Measurements from ENCODE around the gene SCGN. TPM values are rescaled to one million over a fixed set of nuclear protein-coding genes. Genes with fewer than 3 reads are reported as not detected.

Gene SCGN
- total RNA-seq, 3 donors from 2014 or later, result not detected

DNA sequence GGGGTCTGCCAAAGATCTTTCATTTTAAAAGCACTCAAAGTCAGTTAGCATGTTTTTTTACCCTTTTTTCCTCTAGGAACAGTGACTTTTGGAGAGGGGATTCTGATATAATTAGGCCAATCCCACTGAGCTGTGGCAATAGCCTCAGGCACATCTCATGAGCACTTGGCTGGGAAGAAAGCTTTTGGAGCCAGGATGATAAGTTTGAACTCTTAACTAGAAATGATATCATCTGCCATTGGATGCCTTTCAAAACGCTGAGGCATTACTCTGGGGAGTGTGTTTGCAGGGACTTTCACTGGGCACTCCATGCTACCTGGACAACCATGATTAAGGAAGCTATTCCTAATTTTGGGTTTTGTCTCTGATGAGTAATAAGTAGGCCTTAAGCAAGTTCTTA, 3.7 kb downstream of the SCGN start:
- ATAC-seq (no peak), DNase-seq (no peak)
- H3K36me3 Mint-ChIP-seq (ENCODE audit: insufficient read depth), result no peaks in the 10 kb centered on the region
- H3K27me3 Mint-ChIP-seq (ENCODE audit: low read depth), result peaks cover 51% of the 10 kb centered on the region
- no peak overlapping the region for H3K4me3 Mint-ChIP-seq
- no peaks in the 10 kb centered on the region for H3K4me1 Mint-ChIP-seq (ENCODE audit: low read depth)
- H3K9me3 Mint-ChIP-seq, result no peaks in the 10 kb centered on the region

DNA sequence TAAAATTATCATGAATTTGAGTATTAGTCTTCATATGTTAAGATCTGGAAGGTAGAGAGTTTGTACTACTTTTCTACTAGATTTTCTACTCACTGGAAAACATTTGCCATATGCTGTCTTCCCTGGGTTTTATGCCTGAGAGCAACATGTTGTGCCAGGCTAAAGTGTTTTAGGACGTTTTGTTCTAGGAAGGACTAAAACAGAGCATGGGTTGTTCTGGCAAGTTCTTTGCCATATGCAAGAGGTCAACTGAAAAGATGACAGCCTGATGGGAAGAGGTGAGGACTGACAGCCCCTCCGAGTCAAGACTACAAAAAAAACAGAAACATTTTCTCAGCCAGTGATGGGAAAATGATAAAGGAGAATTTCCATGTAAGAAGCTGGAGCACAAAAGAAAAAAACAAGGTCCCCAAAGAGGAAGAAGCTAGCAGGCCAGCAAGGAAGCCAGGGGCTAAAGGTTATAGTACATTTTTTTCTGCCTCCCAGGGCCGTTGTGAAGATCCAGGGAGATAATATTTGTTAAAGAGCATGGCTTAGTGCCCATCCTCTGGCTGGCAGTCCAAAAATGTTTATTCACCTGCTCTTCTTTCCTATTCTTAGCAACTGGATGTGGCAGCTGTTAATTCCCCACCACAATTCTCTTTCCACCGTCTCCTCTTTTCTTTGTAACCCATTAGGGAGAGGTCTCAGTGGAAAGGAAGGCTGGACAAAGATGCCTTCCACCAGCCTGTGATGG, 7.8 kb downstream of the SCGN start:
- H3K27me3 Mint-ChIP-seq (ENCODE audit: low read depth), result peaks cover 32% of the 10 kb centered on the region

DNA sequence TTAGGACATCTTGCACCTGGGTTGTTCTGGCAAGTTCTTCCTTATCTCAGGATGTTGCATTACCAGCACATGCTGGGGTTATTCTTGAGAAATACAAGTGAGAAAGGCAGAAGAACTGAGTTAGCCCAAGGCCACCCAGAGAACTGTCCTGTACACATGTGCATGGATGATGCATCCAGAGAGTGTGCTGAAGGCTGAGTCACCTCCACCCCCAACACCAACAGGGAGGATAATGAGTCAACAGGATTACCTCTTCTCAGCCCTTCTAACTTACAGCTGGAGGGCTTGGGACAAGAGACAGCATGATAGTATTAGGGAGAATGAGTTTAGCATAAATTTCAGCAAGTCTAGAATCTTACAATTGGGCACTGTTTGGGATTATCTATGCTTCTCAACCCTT, 8.5 kb downstream of the SCGN start:
- no peak for DNase-seq

More for the DNA sequence above, 7.8 kb downstream of the SCGN start:
- H3K4me3 Mint-ChIP-seq, result no peak overlapping the region
- no peak for ATAC-seq
- H3K36me3 Mint-ChIP-seq (ENCODE audit: insufficient read depth), result no peaks in the 10 kb centered on the region
- no peak for DNase-seq
- no peaks in the 10 kb centered on the region for H3K4me1 Mint-ChIP-seq (ENCODE audit: low read depth)
- no peaks in the 10 kb centered on the region for H3K9me3 Mint-ChIP-seq

DNA sequence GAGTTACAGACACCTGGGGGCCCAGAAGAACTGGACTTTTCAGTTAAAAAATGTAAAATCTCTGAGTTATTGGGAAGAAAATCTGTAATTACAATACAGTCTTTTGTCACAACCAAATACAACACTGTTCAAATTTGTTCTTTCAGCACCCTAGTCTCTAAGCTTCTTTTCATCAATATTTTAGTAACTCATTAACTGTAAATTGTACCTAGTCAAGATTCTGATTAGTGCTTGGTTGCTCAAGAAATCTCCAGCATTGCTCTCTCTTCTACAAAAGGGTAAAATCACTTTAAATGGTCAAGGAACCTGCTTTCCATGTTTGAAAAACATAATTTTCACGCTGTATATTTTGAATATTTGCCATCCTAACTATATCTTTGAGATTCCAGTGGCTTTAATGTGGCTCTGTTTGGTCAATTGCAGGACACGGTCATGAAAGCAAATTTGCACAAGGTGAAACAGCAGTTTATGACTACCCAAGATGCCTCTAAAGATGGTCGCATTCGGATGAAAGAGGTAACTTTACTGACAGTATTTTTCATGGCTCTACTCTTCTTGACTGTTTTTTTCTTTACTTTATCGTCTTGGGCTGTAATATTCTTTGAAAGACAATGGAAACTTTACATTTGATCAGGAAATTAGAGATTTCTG, 9.2 kb downstream of the SCGN start:
- ATAC-seq (no peak), DNase-seq (no peak)
- H3K4me3 Mint-ChIP-seq, result no peak overlapping the region

More for the DNA sequence above, 8.5 kb downstream of the SCGN start:
- H3K4me1 Mint-ChIP-seq (ENCODE audit: low read depth), result no peaks in the 10 kb centered on the region
- peaks cover 31% of the 10 kb centered on the region for H3K27me3 Mint-ChIP-seq (ENCODE audit: low read depth)
- H3K9me3 Mint-ChIP-seq, result no peaks in the 10 kb centered on the region
- no peaks in the 10 kb centered on the region for H3K36me3 Mint-ChIP-seq (ENCODE audit: insufficient read depth)
- ATAC-seq, result peak; percentile 88 to 93
- no peak overlapping the region for H3K4me3 Mint-ChIP-seq

DNA sequence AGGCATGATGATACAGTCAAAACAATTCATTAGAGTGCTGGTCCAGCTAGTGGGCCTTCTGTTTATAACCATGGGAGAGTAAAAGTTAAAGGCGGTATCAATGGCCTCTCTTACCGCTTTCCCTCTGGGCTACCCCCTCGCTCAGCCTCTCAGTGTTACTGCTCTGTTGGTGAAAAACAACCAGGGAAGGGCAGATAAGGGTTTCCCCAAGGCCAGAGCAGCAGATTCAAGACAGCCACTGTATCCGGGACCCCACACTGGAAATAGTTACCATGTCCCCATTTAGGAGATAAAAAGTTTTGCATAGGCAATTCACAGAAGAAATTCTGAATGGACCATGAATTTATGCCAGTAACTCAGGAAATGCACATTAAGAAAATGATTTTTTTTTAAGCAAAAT, 13.4 kb downstream of the SCGN start:
- H3K27me3 Mint-ChIP-seq (ENCODE audit: low read depth), result peaks cover 18% of the 10 kb centered on the region
- no peak for ATAC-seq
- no peak overlapping the region for H3K4me3 Mint-ChIP-seq
- no peak for DNase-seq
- no peaks in the 10 kb centered on the region for H3K36me3 Mint-ChIP-seq (ENCODE audit: insufficient read depth)
- no peaks in the 10 kb centered on the region for H3K9me3 Mint-ChIP-seq
- no peaks in the 10 kb centered on the region for H3K4me1 Mint-ChIP-seq (ENCODE audit: low read depth)

More for the DNA sequence above, 9.2 kb downstream of the SCGN start:
- Mint-ChIP-seq H3K4me1 (ENCODE audit: low read depth) (no peaks in the 10 kb centered on the region), H3K9me3 (no peaks in the 10 kb centered on the region), H3K27me3 (ENCODE audit: low read depth) (peaks cover 31% of the 10 kb centered on the region), H3K36me3 (ENCODE audit: insufficient read depth) (no peaks in the 10 kb centered on the region)

DNA sequence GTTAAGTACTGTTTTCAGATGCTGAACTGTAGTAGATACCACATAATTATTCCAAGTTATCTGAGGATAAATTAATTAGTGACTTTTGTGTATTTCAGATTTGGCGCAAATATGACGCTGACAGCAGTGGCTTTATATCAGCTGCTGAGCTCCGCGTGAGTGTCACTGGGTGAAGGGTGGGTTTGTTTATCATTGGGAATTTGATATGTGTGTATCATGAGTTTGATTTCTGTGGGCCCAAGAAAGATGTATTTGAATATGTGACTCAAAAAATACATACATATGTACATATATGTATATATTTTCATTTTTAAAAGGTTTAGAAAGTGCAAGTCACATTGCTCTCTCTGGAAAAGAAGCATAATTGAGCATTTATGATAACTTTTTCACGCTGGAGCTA, 17.4 kb downstream of the SCGN start:
- DNase-seq (no peak), ATAC-seq (no peak)
- H3K36me3 Mint-ChIP-seq (ENCODE audit: insufficient read depth), result no peaks in the 10 kb centered on the region
- peaks cover 10% of the 10 kb centered on the region for H3K27me3 Mint-ChIP-seq (ENCODE audit: low read depth)
- no peaks in the 10 kb centered on the region for H3K4me1 Mint-ChIP-seq (ENCODE audit: low read depth)
- no peaks in the 10 kb centered on the region for H3K9me3 Mint-ChIP-seq
- H3K4me3 Mint-ChIP-seq, result no peak overlapping the region

DNA sequence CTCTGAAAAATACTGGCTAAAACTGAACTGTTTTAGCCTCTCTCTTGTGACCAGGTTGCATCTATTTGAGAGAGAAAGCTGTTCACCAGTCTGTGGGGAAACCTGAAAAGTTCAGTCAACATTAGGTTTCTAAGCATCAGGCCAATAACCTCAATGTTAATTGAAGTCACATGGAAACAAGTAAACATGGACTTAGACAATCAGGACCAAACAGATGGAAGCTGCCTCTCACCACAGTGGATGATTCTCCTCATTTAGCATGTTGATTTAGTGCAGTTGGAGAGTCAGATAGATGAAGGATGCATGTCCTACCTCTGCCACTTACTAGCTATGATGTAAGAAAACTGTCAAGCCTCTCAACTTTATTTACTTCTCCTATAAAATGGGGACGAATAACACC, 18.2 kb downstream of the SCGN start:
- no peak for DNase-seq
- Mint-ChIP-seq H3K4me1 (ENCODE audit: low read depth) (no peaks in the 10 kb centered on the region), H3K9me3 (no peaks in the 10 kb centered on the region), H3K4me3 (no peak overlapping the region), H3K27me3 (ENCODE audit: low read depth) (peaks cover 3% of the 10 kb centered on the region), H3K36me3 (ENCODE audit: insufficient read depth) (no peaks in the 10 kb centered on the region)
- no peak for ATAC-seq

DNA sequence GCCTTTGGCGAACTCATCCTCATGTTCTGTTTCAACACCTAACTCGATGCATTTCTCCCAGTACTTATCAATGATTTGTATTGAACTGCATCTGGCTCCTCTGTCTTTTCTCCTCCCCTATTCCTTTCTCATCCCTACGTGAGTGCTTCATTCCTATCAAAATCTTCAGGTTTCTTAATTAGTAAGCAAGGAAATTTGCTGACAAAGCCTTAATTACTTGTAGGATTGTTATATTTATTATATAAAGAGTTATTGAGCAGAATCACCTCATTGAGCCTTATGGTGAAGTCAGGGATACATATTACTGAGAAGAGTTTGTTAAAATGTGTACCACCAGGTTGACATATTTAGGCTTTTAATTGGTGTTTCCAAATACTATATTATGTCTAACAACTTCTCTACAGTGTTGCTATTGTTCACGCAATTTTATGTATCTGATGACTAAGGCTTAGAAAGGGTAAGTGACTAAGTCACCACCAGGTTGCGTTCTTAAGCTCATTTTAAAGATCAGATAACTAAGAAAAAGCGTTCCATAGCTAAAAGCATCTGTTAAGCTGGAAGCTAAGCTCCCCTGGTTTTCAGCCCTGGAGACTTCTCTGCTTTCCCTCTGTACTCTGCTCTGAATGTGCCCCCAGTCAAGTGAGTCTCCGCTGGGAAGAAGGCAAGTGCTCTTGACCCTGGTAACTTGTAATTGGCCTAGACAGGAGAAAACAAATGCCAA, 18.9 kb downstream of the SCGN start:
- H3K36me3 Mint-ChIP-seq (ENCODE audit: insufficient read depth), result no peaks in the 10 kb centered on the region
- no peaks in the 10 kb centered on the region for H3K4me1 Mint-ChIP-seq (ENCODE audit: low read depth)
- H3K9me3 Mint-ChIP-seq, result no peaks in the 10 kb centered on the region
- ATAC-seq (no peak), DNase-seq (no peak)
- no peak overlapping the region for H3K4me3 Mint-ChIP-seq
- peaks cover 2% of the 10 kb centered on the region for H3K27me3 Mint-ChIP-seq (ENCODE audit: low read depth)

DNA sequence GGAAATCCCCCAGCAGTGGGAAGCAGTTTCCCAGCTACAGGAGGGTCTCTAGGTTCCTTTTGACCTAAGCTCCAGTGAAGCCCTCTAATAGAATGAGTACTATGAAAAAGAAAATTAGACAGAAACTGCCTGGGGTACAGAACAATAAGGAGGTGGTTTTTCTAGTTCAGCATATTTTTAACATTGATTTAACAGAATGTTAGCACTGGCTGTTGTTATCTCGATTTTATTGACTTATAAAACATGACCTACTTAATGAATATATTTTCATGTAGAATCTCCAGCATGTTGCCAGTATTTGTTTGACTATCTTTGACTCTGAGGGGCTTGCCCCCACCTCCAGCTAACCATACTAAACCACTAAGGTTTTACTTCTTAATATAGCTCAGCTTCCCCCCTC, 19.6 kb downstream of the SCGN start:
- no peak overlapping the region for H3K4me3 Mint-ChIP-seq
- ATAC-seq, result no peak

DNA sequence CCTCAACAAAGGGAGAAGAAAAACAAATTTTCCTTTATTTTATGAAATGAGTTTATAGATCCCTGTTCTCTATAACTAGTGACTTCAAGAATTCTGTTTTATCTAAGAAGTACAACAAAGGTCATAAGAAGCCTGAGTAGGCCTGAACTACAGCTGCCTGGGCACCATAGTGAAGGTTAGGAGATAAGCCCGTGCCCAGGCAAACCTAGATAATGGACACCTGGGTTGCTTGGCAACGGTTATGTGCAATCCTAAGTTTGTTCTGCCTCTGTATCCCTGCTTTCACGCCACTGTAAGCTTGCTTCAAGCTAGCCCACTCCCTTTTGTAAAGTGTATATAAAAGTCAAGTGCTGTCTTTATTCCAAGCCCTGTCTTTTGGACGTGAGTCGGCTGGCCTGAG, 23.2 kb downstream of the SCGN start:
- ATAC-seq (no peak), DNase-seq (no peak)
- Mint-ChIP-seq H3K27me3 (ENCODE audit: low read depth) (peaks cover 6% of the 10 kb centered on the region), H3K4me1 (ENCODE audit: low read depth) (no peaks in the 10 kb centered on the region), H3K36me3 (ENCODE audit: insufficient read depth) (no peaks in the 10 kb centered on the region), H3K9me3 (no peaks in the 10 kb centered on the region), H3K4me3 (no peak overlapping the region)

More for the DNA sequence above, 19.6 kb downstream of the SCGN start:
- Mint-ChIP-seq H3K27me3 (ENCODE audit: low read depth) (peaks cover 2% of the 10 kb centered on the region), H3K9me3 (no peaks in the 10 kb centered on the region), H3K36me3 (ENCODE audit: insufficient read depth) (no peaks in the 10 kb centered on the region), H3K4me1 (ENCODE audit: low read depth) (no peaks in the 10 kb centered on the region)
- no peak for DNase-seq

DNA sequence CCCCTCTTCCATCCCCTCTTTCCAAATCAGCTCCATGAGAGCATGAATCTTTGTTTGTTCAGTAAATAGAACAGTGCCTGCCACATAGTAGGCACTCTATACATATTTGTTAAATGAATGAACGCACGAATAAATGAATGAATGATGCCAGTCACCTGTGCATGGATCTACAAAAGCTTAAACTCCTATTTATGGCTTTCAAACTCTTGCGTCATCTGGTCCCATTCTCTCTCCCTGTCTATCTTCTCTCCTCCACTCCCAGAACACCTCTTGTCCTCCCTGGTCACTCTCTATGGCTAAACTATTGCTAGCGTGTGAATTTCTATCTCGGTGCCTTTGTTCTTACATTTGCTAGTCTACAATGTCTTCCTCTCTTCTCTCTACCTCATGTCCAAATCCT, 24.8 kb downstream of the SCGN start:
- H3K4me3 Mint-ChIP-seq, result no peak overlapping the region
- DNase-seq, result no peak
- no peaks in the 10 kb centered on the region for H3K36me3 Mint-ChIP-seq (ENCODE audit: insufficient read depth)
- no peaks in the 10 kb centered on the region for H3K9me3 Mint-ChIP-seq
- no peaks in the 10 kb centered on the region for H3K4me1 Mint-ChIP-seq (ENCODE audit: low read depth)
- peaks cover 4% of the 10 kb centered on the region for H3K27me3 Mint-ChIP-seq (ENCODE audit: low read depth)
- no peak for ATAC-seq

DNA sequence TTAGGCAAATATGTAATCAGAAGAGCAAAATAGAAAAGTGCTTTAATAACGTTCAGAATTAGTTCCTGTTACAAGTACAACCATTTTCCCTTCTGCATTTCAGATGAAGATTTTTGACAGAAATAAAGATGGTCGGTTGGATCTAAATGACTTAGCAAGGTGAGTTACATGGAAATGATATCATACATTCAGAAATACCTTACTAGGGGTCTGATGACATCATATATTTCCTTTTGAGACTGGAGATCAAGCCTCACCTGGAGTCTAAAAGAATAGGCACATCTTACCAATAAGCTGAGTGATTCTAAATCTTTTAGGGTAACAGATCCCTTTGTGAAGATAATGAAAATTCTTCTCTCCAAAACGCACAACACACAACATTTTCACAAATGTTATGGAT, 29.8 kb downstream of the SCGN start:
- no peak overlapping the region for H3K4me3 Mint-ChIP-seq
- H3K27me3 Mint-ChIP-seq (ENCODE audit: low read depth), result peaks cover 11% of the 10 kb centered on the region
- ATAC-seq (no peak), DNase-seq (no peak)
- no peaks in the 10 kb centered on the region for H3K4me1 Mint-ChIP-seq (ENCODE audit: low read depth)
- H3K9me3 Mint-ChIP-seq, result no peaks in the 10 kb centered on the region
- no peaks in the 10 kb centered on the region for H3K36me3 Mint-ChIP-seq (ENCODE audit: insufficient read depth)

DNA sequence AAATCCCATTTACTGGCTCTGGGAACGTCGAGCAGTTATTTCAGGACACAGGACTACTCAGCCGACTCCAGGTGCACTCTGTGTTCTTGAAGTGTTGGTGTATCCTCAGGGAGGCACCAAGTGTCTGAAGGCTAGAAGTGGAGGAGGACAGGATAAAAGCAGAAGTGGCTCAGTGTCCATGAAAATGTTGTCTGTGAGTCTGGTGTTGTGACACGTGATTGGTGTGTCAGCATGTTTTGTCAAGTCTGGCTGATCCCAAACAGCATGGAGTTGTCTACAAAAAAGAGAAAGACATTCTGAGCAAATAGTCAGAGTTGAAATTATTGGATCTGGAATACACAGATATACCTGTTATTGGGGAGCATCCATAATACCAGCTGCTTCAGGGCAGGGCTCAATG, 30.3 kb downstream of the SCGN start:
- DNase-seq (no peak), ATAC-seq (no peak)
- Mint-ChIP-seq H3K9me3 (no peaks in the 10 kb centered on the region), H3K27me3 (ENCODE audit: low read depth) (peaks cover 11% of the 10 kb centered on the region), H3K4me3 (no peak overlapping the region), H3K4me1 (ENCODE audit: low read depth) (no peaks in the 10 kb centered on the region), H3K36me3 (ENCODE audit: insufficient read depth) (no peaks in the 10 kb centered on the region)

DNA sequence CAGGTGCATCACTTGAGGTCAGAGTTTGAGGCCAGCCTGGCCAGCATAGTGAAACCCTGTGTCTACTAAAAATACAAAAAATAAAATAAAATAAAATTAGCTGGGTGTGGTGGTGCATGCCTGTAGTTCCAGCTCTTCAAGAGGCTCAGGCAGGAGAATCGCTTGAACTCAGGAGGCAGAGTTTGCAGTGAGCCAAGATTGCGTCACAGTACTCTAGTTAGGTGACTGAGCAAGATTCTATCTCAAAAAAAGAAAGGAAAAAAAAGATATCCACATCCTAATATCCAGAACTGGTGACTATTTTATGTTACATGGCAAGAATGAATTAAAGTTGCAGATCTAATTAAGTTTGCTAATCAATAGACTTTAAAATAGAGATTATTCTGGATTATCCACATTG, 32.5 kb downstream of the SCGN start:
- no peak for DNase-seq

DNA sequence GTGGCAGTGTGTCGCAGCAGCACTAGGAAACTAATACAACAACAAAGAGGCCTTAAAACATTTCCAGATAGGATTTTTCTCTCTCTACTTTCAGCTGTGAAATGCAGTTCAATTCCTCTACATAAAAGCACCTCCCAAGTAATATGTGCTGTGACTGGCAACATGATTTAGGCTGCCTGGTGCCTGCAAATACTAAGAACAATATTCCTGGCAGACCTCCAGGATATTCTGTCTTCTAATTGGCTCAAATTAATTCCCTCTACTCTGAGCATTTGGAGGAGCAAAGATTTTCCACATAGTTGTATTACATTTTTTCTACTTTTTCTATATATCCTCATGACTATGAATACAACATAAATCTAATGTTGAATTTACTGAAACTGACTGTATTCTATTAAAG, 33.2 kb downstream of the SCGN start:
- Mint-ChIP-seq H3K36me3 (ENCODE audit: insufficient read depth) (no peaks in the 10 kb centered on the region), H3K4me1 (ENCODE audit: low read depth) (no peaks in the 10 kb centered on the region), H3K27me3 (ENCODE audit: low read depth) (peaks cover 24% of the 10 kb centered on the region), H3K4me3 (no peak overlapping the region), H3K9me3 (no peaks in the 10 kb centered on the region)
- DNase-seq (no peak), ATAC-seq (no peak)

More for the DNA sequence above, 32.5 kb downstream of the SCGN start:
- Mint-ChIP-seq H3K9me3 (no peaks in the 10 kb centered on the region), H3K36me3 (ENCODE audit: insufficient read depth) (no peaks in the 10 kb centered on the region), H3K27me3 (ENCODE audit: low read depth) (peaks cover 17% of the 10 kb centered on the region), H3K4me3 (no peak overlapping the region), H3K4me1 (ENCODE audit: low read depth) (no peaks in the 10 kb centered on the region)
- no peak for ATAC-seq
